Left ventricle myocardium inferior (tissue), 1 donor: ENCODE data around the gene CYYR1. TPM values are rescaled to one million over a fixed set of nuclear protein-coding genes. Genes with fewer than 3 reads are reported as not detected.

ENCODE experiments used
- DNase-seq: peaks from one replicate; pipeline ENCODE4 v3.0.0-alpha.2; 2020
- H3K27ac ChIP-seq: fragments of 200-600 bp; replicated peaks from 2 replicates; pipeline ENCODE4 v1.8.0; 2021
- H3K27me3 ChIP-seq: fragments of 200-600 bp; 2 replicates; pipeline ENCODE4 v1.8.0; 2021; ENCODE audit warnings: low read depth
- H3K36me3 ChIP-seq: fragments of 200-600 bp; 2 replicates; pipeline ENCODE4 v1.8.0; 2021
- H3K4me1 ChIP-seq: fragments of 200-600 bp; 2 replicates; pipeline ENCODE4 v1.8.0; 2021
- H3K4me3 ChIP-seq: fragments of 200-600 bp; 2 replicates; pipeline ENCODE4 v1.8.0; 2021; ENCODE audit warnings: mild to moderate bottlenecking, moderate library complexity
- H3K9me3 ChIP-seq: fragments of 200-600 bp; replicated peaks from 2 replicates; pipeline ENCODE4 v1.8.0; 2021
- intact Hi-C: fragments of 100-400 bp; cut with micrococcal nuclease; formaldehyde crosslinking; loops from one replicate; pipeline ENCODE4 v1.11.0; 2022
- total RNA-seq: library from RNA; stranded (reverse); fragmentation: NEBNext Ultra II Directional; extraction: Animal tissue kit (Norgen Biotek cat#: 25700); gene quantifications from one replicate; pipeline ENCODE4 v1.2.1, GENCODE V29; 2021
- TF ChIP-seq, protein P1 (sequence below): fragments of 200-600 bp; IDR thresholded peaks from 2 replicates; pipeline ENCODE4 v1.8.0; 2021; ENCODE audit warnings: antibody characterized with exemption, mild to moderate bottlenecking, borderline replicate concordance
- donor health status: DM: no; HTN: yes; CAD: no; lungs with severe emphysema.

Gene CYYR1
- total RNA-seq, 1 donor from 2014 or later, result 21.6 TPM

DNA sequence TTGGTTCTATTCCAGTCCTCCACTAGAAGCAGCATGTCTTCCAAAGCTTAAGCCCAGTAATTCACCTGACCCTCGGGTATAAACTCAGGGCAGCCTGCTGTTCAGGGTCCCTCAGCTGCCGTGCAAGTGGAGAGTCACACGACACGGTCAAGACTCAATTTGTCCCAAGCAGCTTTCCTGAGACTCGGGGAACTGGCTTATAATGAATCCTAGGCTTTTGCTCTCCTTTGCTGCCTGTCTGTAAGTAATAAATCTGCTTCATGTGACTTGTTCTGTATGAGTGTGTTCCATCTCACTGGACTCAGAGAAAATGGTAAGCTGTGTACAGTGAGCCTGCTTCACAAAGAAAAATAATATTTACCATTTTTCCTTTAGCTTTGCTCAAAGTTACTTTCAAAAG is 119.8 kb downstream of the CYYR1 start:
- Histone ChIP-seq H3K4me1 (no peaks in the 10 kb centered on the region), H3K36me3 (no peaks in the 10 kb centered on the region), H3K27me3 (no peaks in the 10 kb centered on the region), H3K9me3 (no peaks in the 10 kb centered on the region), H3K27ac (no peak overlapping the region), H3K4me3 (no peak overlapping the region)
- no peak for DNase-seq
- intact Hi-C loops, result no loop called here
- TF ChIP-seq, protein P1, sequence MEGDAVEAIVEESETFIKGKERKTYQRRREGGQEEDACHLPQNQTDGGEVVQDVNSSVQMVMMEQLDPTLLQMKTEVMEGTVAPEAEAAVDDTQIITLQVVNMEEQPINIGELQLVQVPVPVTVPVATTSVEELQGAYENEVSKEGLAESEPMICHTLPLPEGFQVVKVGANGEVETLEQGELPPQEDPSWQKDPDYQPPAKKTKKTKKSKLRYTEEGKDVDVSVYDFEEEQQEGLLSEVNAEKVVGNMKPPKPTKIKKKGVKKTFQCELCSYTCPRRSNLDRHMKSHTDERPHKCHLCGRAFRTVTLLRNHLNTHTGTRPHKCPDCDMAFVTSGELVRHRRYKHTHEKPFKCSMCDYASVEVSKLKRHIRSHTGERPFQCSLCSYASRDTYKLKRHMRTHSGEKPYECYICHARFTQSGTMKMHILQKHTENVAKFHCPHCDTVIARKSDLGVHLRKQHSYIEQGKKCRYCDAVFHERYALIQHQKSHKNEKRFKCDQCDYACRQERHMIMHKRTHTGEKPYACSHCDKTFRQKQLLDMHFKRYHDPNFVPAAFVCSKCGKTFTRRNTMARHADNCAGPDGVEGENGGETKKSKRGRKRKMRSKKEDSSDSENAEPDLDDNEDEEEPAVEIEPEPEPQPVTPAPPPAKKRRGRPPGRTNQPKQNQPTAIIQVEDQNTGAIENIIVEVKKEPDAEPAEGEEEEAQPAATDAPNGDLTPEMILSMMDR, result no peak

- TF ChIP-seq, protein P1, result no peak
- Histone ChIP-seq H3K4me3 (no peak overlapping the region), H3K27ac (no peak overlapping the region), H3K4me1 (no peaks in the 10 kb centered on the region), H3K27me3 (no peaks in the 10 kb centered on the region), H3K36me3 (no peaks in the 10 kb centered on the region), H3K9me3 (no peaks in the 10 kb centered on the region)
- DNase-seq, result no peak
- intact Hi-C loops, result no loop called here
Observed at GRCh38 chr21:26451081-26451740, 121.9 kb downstream of the CYYR1 start.

DNA sequence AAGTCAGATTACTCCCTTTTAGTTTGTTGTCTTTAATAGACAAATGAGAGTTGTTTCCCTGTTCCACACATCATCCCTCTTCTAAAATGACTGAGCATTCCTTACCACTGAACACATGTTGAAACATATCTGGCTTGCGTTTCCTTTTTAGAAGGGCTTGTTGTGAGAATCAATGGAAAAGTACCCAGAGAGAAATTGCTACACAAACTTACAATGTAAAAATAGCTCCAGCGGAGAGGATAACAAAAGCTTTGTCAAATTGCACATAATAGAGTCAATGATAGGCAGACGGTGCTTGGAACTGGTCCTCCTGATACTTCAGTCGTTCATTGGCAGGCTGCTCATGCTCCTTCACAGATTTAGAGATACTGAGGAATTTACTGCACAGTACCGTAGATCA is 123.9 kb downstream of the CYYR1 start:
- Histone ChIP-seq H3K27me3 (no peaks in the 10 kb centered on the region), H3K9me3 (no peaks in the 10 kb centered on the region), H3K36me3 (no peaks in the 10 kb centered on the region), H3K27ac (no peak overlapping the region), H3K4me3 (no peak overlapping the region), H3K4me1 (no peaks in the 10 kb centered on the region)
- intact Hi-C loops, result no loop called here
- TF ChIP-seq, protein P1, result no peak
- DNase-seq, result no peak

GRCh38 chr21:26448751-26449150 is 124.3 kb downstream of the CYYR1 start:
- intact Hi-C loops, result no loop called here
- TF ChIP-seq, protein P1, result no peak
- Histone ChIP-seq H3K27me3 (no peaks in the 10 kb centered on the region), H3K4me1 (no peaks in the 10 kb centered on the region), H3K9me3 (no peaks in the 10 kb centered on the region), H3K27ac (no peak overlapping the region), H3K4me3 (no peak overlapping the region), H3K36me3 (no peaks in the 10 kb centered on the region)
- no peak for DNase-seq

DNA sequence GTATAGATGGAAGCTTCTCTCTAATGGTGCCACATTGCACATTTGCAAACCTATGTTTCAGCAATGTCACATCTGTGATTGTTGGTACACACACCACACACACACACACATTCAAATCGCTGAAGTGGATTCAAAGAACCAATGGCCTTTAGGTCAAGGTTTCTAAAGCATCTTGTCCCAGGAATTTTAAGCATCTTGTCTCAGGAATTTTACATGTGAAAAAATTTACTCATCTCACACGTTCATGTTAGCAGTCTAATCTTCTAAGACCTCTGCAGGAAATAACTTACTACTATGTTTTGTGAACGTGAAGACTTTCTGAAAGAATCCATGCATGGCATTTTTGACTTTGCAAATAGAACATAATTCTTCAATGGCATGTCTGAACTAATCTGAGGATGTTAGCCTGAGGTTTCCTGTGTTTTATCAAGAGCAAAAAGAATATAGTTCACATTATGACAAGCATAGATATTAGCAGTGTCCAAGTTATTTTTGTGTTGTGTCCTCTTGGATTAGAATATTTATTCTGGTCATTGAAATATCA is 125.1 kb downstream of the CYYR1 start:
- H3K27ac ChIP-seq, result no peak overlapping the region
- no peaks in the 10 kb centered on the region for H3K9me3 ChIP-seq
- H3K36me3 ChIP-seq, result no peaks in the 10 kb centered on the region
- no peak overlapping the region for H3K4me3 ChIP-seq
- DNase-seq, result no peak
- TF ChIP-seq, protein P1, result no peak
- no peaks in the 10 kb centered on the region for H3K4me1 ChIP-seq
- intact Hi-C loops, result no loop called here
- H3K27me3 ChIP-seq, result no peaks in the 10 kb centered on the region
